HCT116 (cell line): Measurements from ENCODE around the gene MAGIX. TPM values are rescaled to one million over a fixed set of nuclear protein-coding genes. Genes with fewer than 3 reads are reported as not detected.

Source experiments
- ATAC-seq: fragments of 200-7000 bp; cut with Tn5 transposase; 2 replicates; pipeline ENCODE4 v1.9.1; 2020; ENCODE audit warnings: mild to moderate bottlenecking, moderate library complexity
- BruUV-seq: library from RNA; stranded (reverse); fragments of 400-500 nt; replicated peaks from 2 replicates; lab custom pipeline; 2021; lab: Mats Ljungman, UMichigan
- CTCF ChIA-PET: fragments of 300-600 bp; sonication (Branson Sonifier 250); formaldehyde crosslinking; loops from one replicate; lab custom pipeline; 2021; ENCODE audit warnings: antibody characterized with exemption; lab: Charles Lee
- POLR2A ChIA-PET: fragments of 300-600, 350-600 bp; sonication (Branson Sonifier 250); formaldehyde crosslinking; loops from one replicate; lab custom pipeline; 2021; ENCODE audit warnings: antibody characterized with exemption; lab: Charles Lee
- RAD21 ChIA-PET, 2 experiments: fragments of 300-600 bp; sonication (Branson Sonifier 250); formaldehyde crosslinking; loops; one replicate each; lab custom pipeline; 2023; ENCODE audit warnings: low total read pairs in 2 of 2; ENCODE audit not compliant: uncharacterized antibody in 2 of 2, unreplicated experiment in 2 of 2, low non-redundant PET in 1 of 2; lab: Charles Lee
- DNase-seq: peaks from one replicate; pipeline ENCODE4 v3.0.0-alpha.2; 2010; ENCODE audit warnings: low read depth, low spot score
- H2AFZ ChIP-seq: fragments of 200-600 bp; shearing (Covaris generic), sonication (generic); 2 replicates; pipeline ENCODE4 v1.6.1; 2017; ENCODE audit warnings: low read depth, mixed run types, mixed read lengths, antibody characterized with exemption, low read length; ENCODE audit not compliant: poor library complexity, severe bottlenecking
- H3K27ac ChIP-seq: 2 replicates; pipeline ENCODE4 v1.5.1; 2012; ENCODE audit warnings: low read depth, low read length
- H3K27me3 ChIP-seq: fragments of 200-600 bp; sonication (generic); 2 replicates; pipeline ENCODE4 v1.6.1; 2016; ENCODE audit warnings: mixed run types, low read length, mixed read lengths; ENCODE audit not compliant: insufficient read depth
- H3K36me3 ChIP-seq, 2 experiments: fragments of 200-500 bp in 1 of 2; fragments of 200-600 bp in 1 of 2; sonication (Bioruptor generic) in 1 of 2; sonication (generic) in 1 of 2; 2 replicates each; pipeline versions ENCODE4 v1.5.1 to v1.6.1; 2014 to 2016; ENCODE audit warnings: low read length in 2 of 2, inconsistent platforms in 1 of 2, mixed read lengths in 1 of 2, mixed run types in 1 of 2; ENCODE audit not compliant: insufficient read depth in 2 of 2, control insufficient read depth in 1 of 2
- H3K4me1 ChIP-seq, 2 experiments: fragments of 200-600 bp in 1 of 2; sonication (generic) in 1 of 2; 2 replicates each; pipeline versions ENCODE4 v1.5.1 to v1.6.1; 2012 to 2017; ENCODE audit warnings: low read length in 2 of 2, inconsistent platforms in 1 of 2, mild to moderate bottlenecking in 1 of 2, mixed read lengths in 1 of 2, mixed run types in 1 of 2, moderate library complexity in 1 of 2; ENCODE audit not compliant: insufficient read depth in 2 of 2, control insufficient read depth in 1 of 2
- H3K4me2 ChIP-seq: fragments of 200-600 bp; sonication (generic); 2 replicates; pipeline ENCODE4 v1.6.1; 2017; ENCODE audit warnings: mixed run types, low read length, mixed read lengths
- H3K4me3 ChIP-seq, 2 experiments: fragments of 200-600 bp in 1 of 2; sonication (generic) in 1 of 2; replicated peaks in 1 of 2; 2 replicates each; pipeline ENCODE4 v1.5.1; 2011 to 2016; ENCODE audit warnings: low read length in 2 of 2, control low read depth in 1 of 2, low read depth in 1 of 2, mild to moderate bottlenecking in 1 of 2, mixed read lengths in 1 of 2, mixed run types in 1 of 2
- H3K79me2 ChIP-seq: fragments of 200-600 bp; sonication (generic); 2 replicates; pipeline ENCODE4 v1.6.1; 2017; ENCODE audit warnings: mild to moderate bottlenecking, mixed run types, low read length, moderate library complexity, mixed read lengths; ENCODE audit not compliant: insufficient read depth
- H3K9ac ChIP-seq: fragments of 200-600 bp; sonication (generic); 2 replicates; pipeline ENCODE4 v1.6.1; 2016; ENCODE audit warnings: low read length, mixed read lengths
- H3K9me2 ChIP-seq: fragments of 200-600 bp; sonication (generic), shearing (Covaris generic); 2 replicates; pipeline ENCODE4 v1.6.1; 2017; ENCODE audit warnings: mixed run types, mild to moderate bottlenecking, moderate library complexity; ENCODE audit not compliant: insufficient read depth
- H3K9me3 ChIP-seq, 2 experiments: fragments of 200-500 bp in 1 of 2; fragments of 200-600 bp in 1 of 2; sonication (Bioruptor generic) in 1 of 2; sonication (generic) in 1 of 2; 2 replicates each; pipeline ENCODE4 v1.6.1; 2014 to 2017; ENCODE audit warnings: low read length in 2 of 2, mixed read lengths in 2 of 2, inconsistent platforms in 1 of 2, low read depth in 1 of 2, mild to moderate bottlenecking in 1 of 2, mixed run types in 1 of 2, moderate library complexity in 1 of 2; ENCODE audit not compliant: control insufficient read depth in 1 of 2, insufficient read depth in 1 of 2
- H4K20me1 ChIP-seq: fragments of 200-600 bp; sonication (generic), shearing (Covaris generic); 2 replicates; pipeline ENCODE4 v1.6.1; 2017; ENCODE audit warnings: mixed run types, mild to moderate bottlenecking, moderate library complexity; ENCODE audit not compliant: insufficient read depth
- ATF3 ChIP-seq: IDR thresholded peaks from 2 replicates; pipeline ENCODE4 v1.6.1; 2012
- CBX3 ChIP-seq: IDR thresholded peaks from 2 replicates; pipeline ENCODE4 v1.6.1; 2012; ENCODE audit warnings: low read depth
- ELF1 ChIP-seq: IDR thresholded peaks from 2 replicates; pipeline ENCODE4 v1.6.1; 2012; ENCODE audit warnings: low read depth, borderline replicate concordance
- EZH2 ChIP-seq: fragments of 200-600 bp; sonication (generic); IDR thresholded peaks from 2 replicates; pipeline ENCODE4 v1.6.1; 2017; ENCODE audit warnings: antibody characterized with exemption, mixed run types
- EZH2phosphoT487 ChIP-seq: fragments of 200-600 bp; IDR thresholded peaks from 2 replicates; pipeline ENCODE4 v1.6.1; 2018; ENCODE audit warnings: antibody characterized with exemption, borderline replicate concordance
- MAX ChIP-seq: IDR thresholded peaks from 2 replicates; pipeline ENCODE4 v1.6.1; 2012
- POLR2AphosphoS5 ChIP-seq: IDR thresholded peaks from 2 replicates; pipeline ENCODE4 v1.6.1; 2011; ENCODE audit warnings: mild to moderate bottlenecking, low read depth, low read length, moderate library complexity
- RAD21 ChIP-seq: IDR thresholded peaks from 2 replicates; pipeline ENCODE4 v1.6.1; 2012; ENCODE audit warnings: low read depth, mild to moderate bottlenecking
- SIN3A ChIP-seq: IDR thresholded peaks from 2 replicates; pipeline ENCODE4 v1.6.1; 2012; ENCODE audit warnings: low read depth
- SP1 ChIP-seq: IDR thresholded peaks from 2 replicates; pipeline ENCODE4 v1.6.1; 2012; ENCODE audit warnings: low read depth
- ZBTB33 ChIP-seq: IDR thresholded peaks from 2 replicates; pipeline ENCODE4 v1.6.1; 2011; ENCODE audit warnings: mild to moderate bottlenecking, low read length, moderate library complexity; ENCODE audit not compliant: insufficient replicate concordance; ENCODE audit errors: extremely low read depth
- intact Hi-C: fragments of 100-400 bp; cut with micrococcal nuclease; formaldehyde crosslinking; loops from 2 replicates; pipeline ENCODE4 v1.10.0; 2022
- total RNA-seq: library from RNA; stranded (reverse); gene quantifications from one replicate; pipeline ENCODE4 v1.2.1, GENCODE V29; 2021; ENCODE audit not compliant: unreplicated experiment

Gene MAGIX
- total RNA-seq, 1 experiment from 2014 or later, result 2.6 TPM

GRCh38 chrX:49197543-49198087 lies 35.1 kb downstream of the MAGIX start:
- ChIA-PET RAD21 (no interaction called here), CTCF (no interaction called here), POLR2A (no interaction called here)
- intact Hi-C loops, result loop anchor here (10.0 kb wide), 1 partner anchor 637 kb away; no protein-coding TSS in a partner anchor
- Histone ChIP-seq H3K27ac (no peak overlapping the region), H4K20me1 (no peaks in the 10 kb centered on the region), H2AFZ (no peak overlapping the region), H3K36me3 (no peaks in the 10 kb centered on the region), H3K79me2 (no peaks in the 10 kb centered on the region), H3K27me3 (no peaks in the 10 kb centered on the region), H3K9me2 (no peaks in the 10 kb centered on the region), H3K9me3 (no peaks in the 10 kb centered on the region), H3K4me2 (no peak overlapping the region), H3K4me3 (no peak overlapping the region), H3K4me1 (peaks cover 3 to 7% of the 10 kb centered on the region in 2 experiments), H3K9ac (no peak overlapping the region)
- ATAC-seq (no peak), DNase-seq (no peak)
- no TSS peak for BruUV-seq
- TF ChIP-seq SP1 (no peak), MAX (no peak), SIN3A (no peak), RAD21 (no peak), CBX3 (no peak), POLR2AphosphoS5 (no peak)

GRCh38 chrX:49198540-49199314 lies 36.2 kb downstream of the MAGIX start:
- Histone ChIP-seq H3K4me3 (no peak overlapping the region), H4K20me1 (no peaks in the 10 kb centered on the region), H3K4me2 (no peak overlapping the region), H3K9me3 (no peaks in the 10 kb centered on the region), H3K27me3 (no peaks in the 10 kb centered on the region), H3K27ac (no peak overlapping the region), H3K4me1 (peaks cover 3 to 6% of the 10 kb centered on the region in 2 experiments), H3K9ac (no peak overlapping the region), H3K9me2 (no peaks in the 10 kb centered on the region), H3K79me2 (no peaks in the 10 kb centered on the region), H3K36me3 (no peaks in the 10 kb centered on the region), H2AFZ (no peak overlapping the region)
- intact Hi-C loops, result loop anchor here (10.0 kb wide), 1 partner anchor 636 kb away; no protein-coding TSS in a partner anchor
- TF ChIP-seq ATF3 (no peak), EZH2 (no peak), ELF1 (no peak), POLR2AphosphoS5 (no peak), ZBTB33 (no peak), EZH2phosphoT487 (no peak)
- no peak for ATAC-seq
- POLR2A ChIA-PET, result no interaction called here
- CTCF ChIA-PET, result no interaction called here
- DNase-seq, result no peak
- BruUV-seq, result no TSS peak
- RAD21 ChIA-PET, result no interaction called here
